Nephron progenitor cell (in vitro differentiated cells): ENCODE data around the gene GBA3.

ENCODE experiments used
- DNase-seq: peaks from one replicate; pipeline ENCODE4 v3.0.0; 2021
- H3K27ac Mint-ChIP-seq: 2 replicates; pipeline ENCODE4 v1.8.0; 2021; ENCODE audit warnings: mild to moderate bottlenecking, moderate library complexity, mixed read lengths
- H3K27me3 Mint-ChIP-seq: 2 replicates; pipeline ENCODE4 v1.8.0; 2021; ENCODE audit warnings: mild to moderate bottlenecking, low read depth, mixed read lengths; ENCODE audit not compliant: poor library complexity
- H3K36me3 Mint-ChIP-seq: 2 replicates; pipeline ENCODE4 v1.8.0; 2021; ENCODE audit warnings: low read depth, mixed read lengths
- H3K4me1 Mint-ChIP-seq: 2 replicates; pipeline ENCODE4 v1.8.0; 2021; ENCODE audit warnings: mixed read lengths
- H3K4me3 Mint-ChIP-seq: 2 replicates; pipeline ENCODE4 v1.8.0; 2021; ENCODE audit warnings: mild to moderate bottlenecking, moderate library complexity, mixed read lengths
- H3K9me3 Mint-ChIP-seq: 2 replicates; pipeline ENCODE4 v1.8.0; 2021; ENCODE audit warnings: mild to moderate bottlenecking, moderate library complexity, mixed read lengths
- TF ChIP-seq, protein P1 (sequence below): fragments of 200-600 bp; sonication (generic); IDR thresholded peaks from 2 replicates; pipeline ENCODE4 v1.5.0; 2021; ENCODE audit warnings: antibody characterized with exemption

The GBA3 gene

DNA sequence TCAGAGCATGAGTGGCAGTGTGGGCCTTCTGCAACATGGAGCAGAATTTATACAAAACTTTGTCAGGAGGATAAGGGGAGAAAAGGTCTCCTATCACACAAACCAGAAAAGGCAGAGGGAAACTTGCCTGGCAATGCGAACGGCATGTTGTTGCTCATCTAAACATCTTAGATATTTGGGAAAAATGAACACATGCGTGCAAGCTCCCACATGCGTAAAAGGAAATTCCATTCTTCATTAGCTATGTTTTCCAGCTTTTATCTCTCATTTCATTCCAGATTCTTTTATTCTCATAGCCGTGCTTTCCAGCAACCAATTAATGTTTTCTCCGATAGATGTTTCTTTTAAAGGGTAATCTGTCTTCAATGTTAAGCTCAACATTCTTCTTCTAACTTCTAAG is 31.3 kb upstream of the GBA3 start:
- no peak overlapping the region for H3K4me3 Mint-ChIP-seq

DNA sequence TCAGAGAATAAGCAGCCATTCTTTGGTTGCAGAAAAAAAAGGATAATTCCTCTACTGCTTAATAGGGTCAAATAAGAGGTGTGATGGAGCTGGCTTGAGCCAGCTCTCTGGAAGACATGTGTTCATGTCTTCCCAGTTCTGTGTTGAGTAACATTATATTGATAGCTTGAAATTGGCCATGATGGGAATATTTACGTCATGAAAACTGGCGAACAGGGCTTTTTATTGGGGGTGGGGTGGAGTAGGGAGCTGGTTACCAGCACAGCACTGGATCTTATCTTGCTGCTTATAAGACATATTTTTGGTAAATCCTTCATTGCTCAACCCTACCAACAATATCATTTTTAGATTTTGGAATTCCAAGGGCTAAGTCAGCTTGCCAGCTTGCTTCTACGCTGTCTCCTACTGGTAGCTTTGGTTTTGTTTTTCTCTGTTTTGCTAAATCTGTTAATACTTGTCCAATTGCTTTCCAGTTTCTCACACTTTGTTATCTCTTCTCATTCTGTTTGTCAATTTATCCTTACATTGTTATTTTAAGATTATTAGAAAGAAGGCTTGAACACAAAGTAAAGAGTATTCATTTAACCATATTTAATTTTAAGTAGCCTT is 25.3 kb upstream of the GBA3 start:
- Mint-ChIP-seq H3K27me3 (no peaks in the 10 kb centered on the region), H3K27ac (no peak overlapping the region), H3K9me3 (no peaks in the 10 kb centered on the region), H3K4me3 (no peak overlapping the region), H3K36me3 (no peaks in the 10 kb centered on the region), H3K4me1 (no peaks in the 10 kb centered on the region)
- TF ChIP-seq, protein P1, sequence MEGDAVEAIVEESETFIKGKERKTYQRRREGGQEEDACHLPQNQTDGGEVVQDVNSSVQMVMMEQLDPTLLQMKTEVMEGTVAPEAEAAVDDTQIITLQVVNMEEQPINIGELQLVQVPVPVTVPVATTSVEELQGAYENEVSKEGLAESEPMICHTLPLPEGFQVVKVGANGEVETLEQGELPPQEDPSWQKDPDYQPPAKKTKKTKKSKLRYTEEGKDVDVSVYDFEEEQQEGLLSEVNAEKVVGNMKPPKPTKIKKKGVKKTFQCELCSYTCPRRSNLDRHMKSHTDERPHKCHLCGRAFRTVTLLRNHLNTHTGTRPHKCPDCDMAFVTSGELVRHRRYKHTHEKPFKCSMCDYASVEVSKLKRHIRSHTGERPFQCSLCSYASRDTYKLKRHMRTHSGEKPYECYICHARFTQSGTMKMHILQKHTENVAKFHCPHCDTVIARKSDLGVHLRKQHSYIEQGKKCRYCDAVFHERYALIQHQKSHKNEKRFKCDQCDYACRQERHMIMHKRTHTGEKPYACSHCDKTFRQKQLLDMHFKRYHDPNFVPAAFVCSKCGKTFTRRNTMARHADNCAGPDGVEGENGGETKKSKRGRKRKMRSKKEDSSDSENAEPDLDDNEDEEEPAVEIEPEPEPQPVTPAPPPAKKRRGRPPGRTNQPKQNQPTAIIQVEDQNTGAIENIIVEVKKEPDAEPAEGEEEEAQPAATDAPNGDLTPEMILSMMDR = no peak
- DNase-seq = no peak

More for the DNA sequence above, 31.3 kb upstream of the GBA3 start:
- no peaks in the 10 kb centered on the region for H3K27me3 Mint-ChIP-seq
- no peaks in the 10 kb centered on the region for H3K4me1 Mint-ChIP-seq
- TF ChIP-seq, protein P1 = no peak
- DNase-seq = no peak
- no peaks in the 10 kb centered on the region for H3K36me3 Mint-ChIP-seq
- H3K27ac Mint-ChIP-seq = no peak overlapping the region
- H3K9me3 Mint-ChIP-seq = no peaks in the 10 kb centered on the region

GRCh38 chr4:22668301-22668700 is 24.4 kb upstream of the GBA3 start:
- Mint-ChIP-seq H3K27me3 (no peaks in the 10 kb centered on the region), H3K4me1 (no peaks in the 10 kb centered on the region), H3K36me3 (no peaks in the 10 kb centered on the region), H3K4me3 (no peak overlapping the region), H3K9me3 (no peaks in the 10 kb centered on the region), H3K27ac (no peak overlapping the region)
- TF ChIP-seq, protein P1 = no peak
- DNase-seq = no peak

DNA sequence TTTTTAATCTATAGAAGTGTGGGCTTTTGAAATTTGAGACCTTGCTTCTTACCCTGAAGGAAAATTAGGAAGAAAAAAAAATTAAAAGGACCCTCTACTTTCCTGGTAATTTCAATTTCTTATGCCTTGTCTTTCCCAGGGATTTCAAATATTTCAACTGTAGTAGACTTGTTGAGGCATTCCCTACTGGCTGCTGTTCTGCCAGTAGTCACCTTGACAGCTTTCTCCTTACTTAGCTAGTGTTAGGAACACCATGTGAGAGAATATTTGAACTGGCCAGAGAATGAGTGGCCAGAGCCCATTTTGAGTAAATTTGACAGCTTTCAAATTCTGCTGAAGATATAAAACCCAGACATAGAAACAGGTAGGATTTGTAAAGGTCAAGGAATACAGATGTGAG is 24.0 kb upstream of the GBA3 start:
- Mint-ChIP-seq H3K27me3 (no peaks in the 10 kb centered on the region), H3K9me3 (no peaks in the 10 kb centered on the region), H3K4me1 (no peaks in the 10 kb centered on the region), H3K27ac (no peak overlapping the region), H3K36me3 (no peaks in the 10 kb centered on the region), H3K4me3 (no peak overlapping the region)
- TF ChIP-seq, protein P1 = no peak
- DNase-seq = no peak

DNA sequence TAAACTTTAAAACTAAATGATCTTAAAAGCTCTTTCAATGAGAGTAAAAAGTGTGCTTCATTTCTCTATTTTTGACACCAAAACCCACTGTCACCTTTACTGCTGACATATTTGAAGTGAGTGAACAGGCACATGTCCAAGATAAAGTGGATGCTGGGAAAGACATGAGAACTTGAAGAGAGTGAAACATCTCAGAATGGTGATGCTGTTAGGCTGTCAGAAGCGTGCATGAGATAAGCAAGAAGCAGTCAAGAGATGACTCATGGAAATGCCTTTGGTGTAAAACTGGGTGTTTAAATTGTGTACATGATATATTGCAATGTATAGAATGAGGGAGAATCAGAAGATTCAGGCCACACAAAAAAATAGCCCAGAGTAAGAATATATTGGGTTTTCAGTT is 21.8 kb upstream of the GBA3 start:
- Mint-ChIP-seq H3K4me3 (no peak overlapping the region), H3K36me3 (no peaks in the 10 kb centered on the region), H3K4me1 (peaks cover 13% of the 10 kb centered on the region), H3K9me3 (no peaks in the 10 kb centered on the region), H3K27ac (no peak overlapping the region), H3K27me3 (no peaks in the 10 kb centered on the region)
- TF ChIP-seq, protein P1 = no peak
- no peak for DNase-seq

GRCh38 chr4:22672519-22672918 is 20.2 kb upstream of the GBA3 start:
- H3K27ac Mint-ChIP-seq = no peak overlapping the region

More at GRCh38 chr4:22672519-22672918, 20.2 kb upstream of the GBA3 start:
- Mint-ChIP-seq H3K9me3 (no peaks in the 10 kb centered on the region), H3K27me3 (no peaks in the 10 kb centered on the region), H3K4me3 (no peak overlapping the region), H3K36me3 (no peaks in the 10 kb centered on the region), H3K4me1 (peaks cover 13% of the 10 kb centered on the region)
- DNase-seq = no peak
- TF ChIP-seq, protein P1 = no peak
